Small intestine (tissue), 7 donors: Measurements from ENCODE around the gene TLR10. TPM values are rescaled to one million over a fixed set of nuclear protein-coding genes. Genes with fewer than 3 reads are reported as not detected.
"Not testable (repeated sequence)": the region's sequence is repeated elsewhere in the genome, so short reads cannot be mapped to it uniquely, and the experiment has no call there.

Experiments
- DNase-seq, 2 donors: peaks; one replicate each; pipeline versions ENCODE4 v3.0.0 to v3.0.0-alpha.2; 2013
- FAIRE-seq: peaks from 2 replicates; lab custom pipeline; 2012; peaks lifted over from hg19 to GRCh38; lab: Jason Lieb, UNC
- H3K27ac ChIP-seq, 3 donors: one replicate each; pipeline ENCODE4 v1.5.1; 2013; ENCODE audit warnings: low read length in 2 of 3, mild to moderate bottlenecking in 2 of 3, control low read depth in 1 of 3, inconsistent platforms in 1 of 3, low read depth in 1 of 3, moderate library complexity in 1 of 3
- H3K27me3 ChIP-seq, 3 donors: one replicate each; pipeline ENCODE4 v1.6.1; 2013; ENCODE audit warnings: low read length in 3 of 3, inconsistent platforms in 1 of 3; ENCODE audit not compliant: control insufficient read depth in 3 of 3, insufficient read depth in 3 of 3
- H3K36me3 ChIP-seq, 3 donors: one replicate each; pipeline ENCODE4 v1.6.1; 2013; ENCODE audit warnings: low read length in 3 of 3, inconsistent platforms in 1 of 3, low read depth in 1 of 3, mild to moderate bottlenecking in 1 of 3, moderate library complexity in 1 of 3; ENCODE audit not compliant: control insufficient read depth in 3 of 3, insufficient read depth in 2 of 3
- H3K4me1 ChIP-seq, 3 donors: one replicate each; pipeline ENCODE4 v1.6.1; 2013; ENCODE audit warnings: low read length in 2 of 3, inconsistent platforms in 1 of 3, low read depth in 1 of 3, mild to moderate bottlenecking in 1 of 3, moderate library complexity in 1 of 3; ENCODE audit not compliant: control insufficient read depth in 3 of 3, insufficient read depth in 2 of 3
- H3K4me3 ChIP-seq, 3 donors: one replicate each; pipeline ENCODE4 v1.5.1; 2013; ENCODE audit warnings: low read length in 3 of 3, control low read depth in 1 of 3, inconsistent platforms in 1 of 3, low read depth in 1 of 3, mild to moderate bottlenecking in 1 of 3, moderate library complexity in 1 of 3
- H3K9me3 ChIP-seq, 2 donors: one replicate each; pipeline ENCODE4 v1.6.1; 2013; ENCODE audit warnings: low read depth in 1 of 2, low read length in 1 of 2; ENCODE audit not compliant: control insufficient read depth in 2 of 2, insufficient read depth in 1 of 2
- WGBS, 3 donors: extraction: QIAGEN DNeasy Blood & Tissue Kit; methylation state at CpG; one replicate each; pipeline ENCODE4 v1.1.7; 2013; 5-methylcytosine and 5-hydroxymethylcytosine counted together
- polyA plus RNA-seq, 4 donors: library from polyadenylated mRNA; stranded (reverse) in 3 of 4; unstranded in 1 of 4; fragments of 200-250 nt in 3 of 4; fragments of 120-200 nt in 1 of 4; gene quantifications; one replicate each; pipeline versions ENCODE4 v1.2.1 to v1.2.3, GENCODE V29; 2013
- donor health status: healthy with polysubstance abuse.
- donor health status: control.
- donor health status: control.
- donor health status: Bipolar disorder and iron deficiency.
- donor health status: healthy.

TLR10 gene
- polyA plus RNA-seq, 4 donors = 0.22 to 1.7 (median 0.52) TPM; not detected in 1

- no peaks in the 10 kb centered on the region for H3K36me3 ChIP-seq
- 70 to 81% (median 81%) methylated on average over 2 of the region's 2 CpGs for WGBS, 3 donors
- peaks cover 0 to 3% (median 0%) of the 10 kb centered on the region in 3 donors for H3K27me3 ChIP-seq
- H3K4me3 ChIP-seq = no peak overlapping the region
- FAIRE-seq (no peak), DNase-seq (no peak)
- H3K4me1 ChIP-seq = no peaks in the 10 kb centered on the region
- H3K27ac ChIP-seq = no peak overlapping the region
- peaks cover 0 to 5% of the 10 kb centered on the region in 2 donors for H3K9me3 ChIP-seq
Observed at GRCh38 chr4:38769441-38769840, 13.3 kb downstream of the TLR10 start.

GRCh38 chr4:38768968-38769394 lies 13.8 kb downstream of the TLR10 start:
- FAIRE-seq = no peak
- H3K4me3 ChIP-seq = no peak overlapping the region
- no peaks in the 10 kb centered on the region for H3K4me1 ChIP-seq
- H3K27ac ChIP-seq = no peak overlapping the region
- peaks cover 0 to 3% (median 0%) of the 10 kb centered on the region in 3 donors for H3K27me3 ChIP-seq
- no peak for DNase-seq
- peaks cover 0 to 5% of the 10 kb centered on the region in 2 donors for H3K9me3 ChIP-seq
- no peaks in the 10 kb centered on the region for H3K36me3 ChIP-seq
- 57 to 86% (median 73%) methylated on average over 5 of the region's 5 CpGs for WGBS, 3 donors

GRCh38 chr4:38766940-38767339 lies 15.8 kb downstream of the TLR10 start:
- WGBS, 3 donors = 88 to 100% (median 96%) methylated on average over 2 of the region's 2 CpGs
- H3K36me3 ChIP-seq, FAIRE-seq, H3K27ac ChIP-seq, H3K9me3 ChIP-seq, H3K4me1 ChIP-seq, H3K27me3 ChIP-seq, DNase-seq, H3K4me3 ChIP-seq: not testable (repeated sequence)

GRCh38 chr4:38765382-38765781 lies 17.4 kb downstream of the TLR10 start:
- peaks cover 0 to 5% of the 10 kb centered on the region in 2 donors for H3K9me3 ChIP-seq
- H3K4me3 ChIP-seq = no peak overlapping the region
- H3K27ac ChIP-seq = no peak overlapping the region
- FAIRE-seq (no peak), DNase-seq (no peak)
- H3K36me3 ChIP-seq = no peaks in the 10 kb centered on the region
- no peaks in the 10 kb centered on the region for H3K4me1 ChIP-seq
- H3K27me3 ChIP-seq = peaks cover 0 to 3% (median 0%) of the 10 kb centered on the region in 3 donors
- WGBS, 3 donors = 92 to 96% (median 94%) methylated on average over 3 of the region's 3 CpGs

- H3K36me3 ChIP-seq = no peaks in the 10 kb centered on the region
- no peak overlapping the region for H3K4me3 ChIP-seq
- FAIRE-seq = no peak
- peaks cover 0 to 5% of the 10 kb centered on the region in 2 donors for H3K9me3 ChIP-seq
- peaks cover 0 to 3% (median 0%) of the 10 kb centered on the region in 3 donors for H3K27me3 ChIP-seq
- no peak overlapping the region for H3K27ac ChIP-seq
- DNase-seq = no peak
- peaks cover 0 to 2% (median 0%) of the 10 kb centered on the region in 3 donors for H3K4me1 ChIP-seq
- WGBS, 3 donors = 91 to 99% (median 97%) methylated on average over 3 of the region's 3 CpGs
Observed at GRCh38 chr4:38764277-38764676, 18.5 kb downstream of the TLR10 start.

DNA sequence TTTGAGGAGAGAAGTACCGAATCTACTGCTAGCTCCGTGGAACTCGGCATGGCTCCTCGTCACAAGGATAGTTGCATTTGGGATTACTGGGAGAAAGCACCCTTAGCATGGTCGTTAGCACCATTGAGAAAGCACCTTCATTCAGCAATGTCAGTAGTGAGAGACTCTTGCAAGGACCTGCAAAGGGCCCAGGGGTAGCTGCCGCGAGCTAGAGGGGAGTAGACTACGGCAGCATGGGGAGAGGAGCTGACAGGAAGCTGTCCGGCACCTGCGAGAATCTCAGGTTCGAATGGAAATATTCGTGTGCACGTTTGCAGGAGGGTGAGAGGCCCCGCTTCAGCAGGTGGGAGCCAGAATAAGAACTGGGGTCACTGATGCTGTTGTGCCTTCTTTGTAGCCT lies 20.2 kb downstream of the TLR10 start:
- Histone ChIP-seq H3K27ac (no peak overlapping the region), H3K4me3 (no peak overlapping the region), H3K9me3 (peaks cover 0 to 5% of the 10 kb centered on the region in 2 donors), H3K36me3 (no peaks in the 10 kb centered on the region), H3K27me3 (no peaks in the 10 kb centered on the region), H3K4me1 (peaks cover 0 to 3% (median 0%) of the 10 kb centered on the region in 3 donors)
- 86 to 95% (median 90%) methylated on average over 14 of the region's 14 CpGs for WGBS, 3 donors
- DNase-seq (no peak), FAIRE-seq (no peak)

DNA sequence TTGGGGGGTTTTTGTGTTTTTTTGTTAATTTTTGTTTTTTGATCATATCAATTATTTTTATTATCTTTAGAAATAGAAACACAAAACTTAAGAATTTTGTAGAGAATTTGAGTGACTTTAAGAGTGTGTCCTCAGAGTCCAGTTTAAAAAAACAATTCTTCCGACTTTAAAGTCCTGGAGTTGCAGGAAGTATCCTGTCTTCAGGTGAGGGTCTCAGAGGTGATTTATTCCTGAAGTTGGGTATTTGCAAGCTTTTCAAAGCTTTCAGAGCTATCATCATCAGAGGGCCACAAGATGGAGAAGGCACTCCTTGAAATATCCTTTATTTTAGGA lies 23.0 kb downstream of the TLR10 start:
- H3K27me3 ChIP-seq = no peaks in the 10 kb centered on the region
- WGBS, 3 donors = 87 to 94% (median 90%) methylated on average over 1 of the region's 1 CpG
- peaks cover 0 to 3% (median 0%) of the 10 kb centered on the region in 3 donors for H3K4me1 ChIP-seq
- H3K9me3 ChIP-seq = no peaks in the 10 kb centered on the region
- DNase-seq (no peak), FAIRE-seq (no peak)
- no peak overlapping the region for H3K4me3 ChIP-seq
- no peak overlapping the region for H3K27ac ChIP-seq
- no peaks in the 10 kb centered on the region for H3K36me3 ChIP-seq

- 11 to 15% (median 11%) methylated on average over 8 of the region's 8 CpGs for WGBS, 3 donors
- H3K36me3 ChIP-seq = no peaks in the 10 kb centered on the region
- peak overlapping the region in 1 of 3 donors; percentile 8 for H3K27ac ChIP-seq
- no peaks in the 10 kb centered on the region for H3K27me3 ChIP-seq
- no peaks in the 10 kb centered on the region for H3K9me3 ChIP-seq
- peaks cover 0 to 3% (median 0%) of the 10 kb centered on the region in 3 donors for H3K4me1 ChIP-seq
- FAIRE-seq (no peak), DNase-seq (peak; percentile 59 to 62)
- H3K4me3 ChIP-seq = no peak overlapping the region
Observed at GRCh38 chr4:38759113-38759789, 23.5 kb downstream of the TLR10 start.
